Panc1 (cell line): Measurements from ENCODE around the gene SDC4.

Experiments
- POLR2AphosphoS5 ChIP-seq: IDR thresholded peaks from 2 replicates; pipeline ENCODE4 v1.6.1; 2012; ENCODE audit warnings: mild to moderate bottlenecking, low read depth, low read length, moderate library complexity
- SIN3A ChIP-seq: IDR thresholded peaks from 2 replicates; pipeline ENCODE4 v1.6.1; 2012; ENCODE audit warnings: low read depth, mild to moderate bottlenecking, low read length, moderate library complexity, borderline replicate concordance; ENCODE audit not compliant: insufficient read depth
- TCF7L2 ChIP-seq: IDR thresholded peaks from 2 replicates; pipeline ENCODE4 v1.6.1; 2011; ENCODE audit warnings: mild to moderate bottlenecking, low read depth, low read length, inconsistent platforms
- TF ChIP-seq, protein P1 (sequence below): fragments of 450-650 bp; IDR thresholded peaks from 2 replicates; pipeline ENCODE4 v1.5.1; 2017; ENCODE audit warnings: mild to moderate bottlenecking
- TF ChIP-seq, protein P2 (sequence below), 2 experiments: IDR thresholded peaks; 2 replicates each; pipeline ENCODE4 v1.6.1; 2011 to 2012; ENCODE audit warnings: low read depth in 2 of 2, control low read depth in 1 of 2, low read length in 1 of 2, mild to moderate bottlenecking in 1 of 2, moderate library complexity in 1 of 2; ENCODE audit not compliant: insufficient read depth in 1 of 2

DNA sequence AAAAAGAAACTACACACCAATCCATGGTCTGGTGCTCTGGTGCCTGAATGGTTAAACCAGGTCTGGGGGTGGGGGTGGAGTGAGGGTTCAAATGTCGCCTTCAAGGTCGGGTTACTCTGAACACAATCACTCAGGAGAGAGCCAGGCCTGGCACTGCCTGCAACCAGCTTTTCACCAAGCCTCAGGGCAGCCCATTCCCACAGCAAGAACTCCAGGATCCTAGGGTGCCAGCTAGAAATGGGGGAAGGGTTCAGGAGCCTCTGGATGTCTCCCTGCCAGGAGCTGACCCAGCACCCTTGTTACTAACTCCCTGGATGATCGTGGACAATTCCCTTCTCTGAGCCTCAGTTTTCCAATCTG, 6.7 kb downstream of the SDC4 start:
- TF ChIP-seq POLR2AphosphoS5 (no peak), SIN3A (no peak), TCF7L2 (no peak)
- TF ChIP-seq, protein P1, sequence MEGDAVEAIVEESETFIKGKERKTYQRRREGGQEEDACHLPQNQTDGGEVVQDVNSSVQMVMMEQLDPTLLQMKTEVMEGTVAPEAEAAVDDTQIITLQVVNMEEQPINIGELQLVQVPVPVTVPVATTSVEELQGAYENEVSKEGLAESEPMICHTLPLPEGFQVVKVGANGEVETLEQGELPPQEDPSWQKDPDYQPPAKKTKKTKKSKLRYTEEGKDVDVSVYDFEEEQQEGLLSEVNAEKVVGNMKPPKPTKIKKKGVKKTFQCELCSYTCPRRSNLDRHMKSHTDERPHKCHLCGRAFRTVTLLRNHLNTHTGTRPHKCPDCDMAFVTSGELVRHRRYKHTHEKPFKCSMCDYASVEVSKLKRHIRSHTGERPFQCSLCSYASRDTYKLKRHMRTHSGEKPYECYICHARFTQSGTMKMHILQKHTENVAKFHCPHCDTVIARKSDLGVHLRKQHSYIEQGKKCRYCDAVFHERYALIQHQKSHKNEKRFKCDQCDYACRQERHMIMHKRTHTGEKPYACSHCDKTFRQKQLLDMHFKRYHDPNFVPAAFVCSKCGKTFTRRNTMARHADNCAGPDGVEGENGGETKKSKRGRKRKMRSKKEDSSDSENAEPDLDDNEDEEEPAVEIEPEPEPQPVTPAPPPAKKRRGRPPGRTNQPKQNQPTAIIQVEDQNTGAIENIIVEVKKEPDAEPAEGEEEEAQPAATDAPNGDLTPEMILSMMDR = no peak
- TF ChIP-seq, protein P2, sequence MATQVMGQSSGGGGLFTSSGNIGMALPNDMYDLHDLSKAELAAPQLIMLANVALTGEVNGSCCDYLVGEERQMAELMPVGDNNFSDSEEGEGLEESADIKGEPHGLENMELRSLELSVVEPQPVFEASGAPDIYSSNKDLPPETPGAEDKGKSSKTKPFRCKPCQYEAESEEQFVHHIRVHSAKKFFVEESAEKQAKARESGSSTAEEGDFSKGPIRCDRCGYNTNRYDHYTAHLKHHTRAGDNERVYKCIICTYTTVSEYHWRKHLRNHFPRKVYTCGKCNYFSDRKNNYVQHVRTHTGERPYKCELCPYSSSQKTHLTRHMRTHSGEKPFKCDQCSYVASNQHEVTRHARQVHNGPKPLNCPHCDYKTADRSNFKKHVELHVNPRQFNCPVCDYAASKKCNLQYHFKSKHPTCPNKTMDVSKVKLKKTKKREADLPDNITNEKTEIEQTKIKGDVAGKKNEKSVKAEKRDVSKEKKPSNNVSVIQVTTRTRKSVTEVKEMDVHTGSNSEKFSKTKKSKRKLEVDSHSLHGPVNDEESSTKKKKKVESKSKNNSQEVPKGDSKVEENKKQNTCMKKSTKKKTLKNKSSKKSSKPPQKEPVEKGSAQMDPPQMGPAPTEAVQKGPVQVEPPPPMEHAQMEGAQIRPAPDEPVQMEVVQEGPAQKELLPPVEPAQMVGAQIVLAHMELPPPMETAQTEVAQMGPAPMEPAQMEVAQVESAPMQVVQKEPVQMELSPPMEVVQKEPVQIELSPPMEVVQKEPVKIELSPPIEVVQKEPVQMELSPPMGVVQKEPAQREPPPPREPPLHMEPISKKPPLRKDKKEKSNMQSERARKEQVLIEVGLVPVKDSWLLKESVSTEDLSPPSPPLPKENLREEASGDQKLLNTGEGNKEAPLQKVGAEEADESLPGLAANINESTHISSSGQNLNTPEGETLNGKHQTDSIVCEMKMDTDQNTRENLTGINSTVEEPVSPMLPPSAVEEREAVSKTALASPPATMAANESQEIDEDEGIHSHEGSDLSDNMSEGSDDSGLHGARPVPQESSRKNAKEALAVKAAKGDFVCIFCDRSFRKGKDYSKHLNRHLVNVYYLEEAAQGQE (IDR thresholded peaks at IDR 0.05; ENCODE audit: insufficient read depth in 1 of 2, low read depth in 2 of 2, low read length in 1 of 2) = no peak
